ENCODE measurements around the gene ECSIT.

Gene ECSIT

DNA sequence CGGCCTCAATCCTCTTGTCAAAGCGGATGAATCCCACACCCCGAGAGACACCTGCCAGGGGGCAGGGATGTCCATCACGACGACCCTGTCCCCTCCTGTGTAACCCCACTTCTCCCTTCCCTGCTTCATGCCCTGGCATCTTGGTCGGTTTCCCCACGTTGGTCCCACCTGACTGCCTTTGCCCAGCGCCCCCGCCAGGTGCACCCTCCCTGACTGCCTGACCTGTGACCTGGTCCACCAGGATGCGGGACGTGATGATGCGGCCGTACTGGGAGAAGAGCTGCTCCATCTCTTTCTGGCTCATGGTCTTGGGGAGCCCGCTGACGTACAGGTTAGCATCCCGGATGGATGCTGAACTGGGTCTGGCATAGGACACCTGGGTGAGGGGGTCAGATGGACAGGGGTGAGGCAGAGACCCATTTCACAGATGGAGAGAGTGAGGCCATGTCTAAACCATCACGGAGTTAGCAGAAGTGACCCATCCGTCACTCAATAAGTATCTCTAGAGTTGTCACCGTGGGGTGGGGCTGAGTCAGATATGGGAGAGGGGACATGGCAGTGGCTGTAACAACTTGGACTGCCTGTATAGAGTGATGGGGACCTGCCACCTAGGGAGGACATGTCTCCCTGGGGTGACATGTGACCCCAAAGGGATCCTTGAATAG is 70.6 kb downstream of the ECSIT start:
- Histone ChIP-seq H3K27ac (replicated peaks) (no peak overlapping the region), H3K4me3 (replicated peaks; ENCODE audit: insufficient read depth, low read length) (no peak overlapping the region), H3K27me3 (ENCODE audit: insufficient read depth, poor library complexity, severe bottlenecking) (no peaks in the 10 kb centered on the region)
- no peak for DNase-seq (ENCODE audit: low read depth in 1 of 2, low spot score in 1 of 2)
- TF ChIP-seq, protein P1, sequence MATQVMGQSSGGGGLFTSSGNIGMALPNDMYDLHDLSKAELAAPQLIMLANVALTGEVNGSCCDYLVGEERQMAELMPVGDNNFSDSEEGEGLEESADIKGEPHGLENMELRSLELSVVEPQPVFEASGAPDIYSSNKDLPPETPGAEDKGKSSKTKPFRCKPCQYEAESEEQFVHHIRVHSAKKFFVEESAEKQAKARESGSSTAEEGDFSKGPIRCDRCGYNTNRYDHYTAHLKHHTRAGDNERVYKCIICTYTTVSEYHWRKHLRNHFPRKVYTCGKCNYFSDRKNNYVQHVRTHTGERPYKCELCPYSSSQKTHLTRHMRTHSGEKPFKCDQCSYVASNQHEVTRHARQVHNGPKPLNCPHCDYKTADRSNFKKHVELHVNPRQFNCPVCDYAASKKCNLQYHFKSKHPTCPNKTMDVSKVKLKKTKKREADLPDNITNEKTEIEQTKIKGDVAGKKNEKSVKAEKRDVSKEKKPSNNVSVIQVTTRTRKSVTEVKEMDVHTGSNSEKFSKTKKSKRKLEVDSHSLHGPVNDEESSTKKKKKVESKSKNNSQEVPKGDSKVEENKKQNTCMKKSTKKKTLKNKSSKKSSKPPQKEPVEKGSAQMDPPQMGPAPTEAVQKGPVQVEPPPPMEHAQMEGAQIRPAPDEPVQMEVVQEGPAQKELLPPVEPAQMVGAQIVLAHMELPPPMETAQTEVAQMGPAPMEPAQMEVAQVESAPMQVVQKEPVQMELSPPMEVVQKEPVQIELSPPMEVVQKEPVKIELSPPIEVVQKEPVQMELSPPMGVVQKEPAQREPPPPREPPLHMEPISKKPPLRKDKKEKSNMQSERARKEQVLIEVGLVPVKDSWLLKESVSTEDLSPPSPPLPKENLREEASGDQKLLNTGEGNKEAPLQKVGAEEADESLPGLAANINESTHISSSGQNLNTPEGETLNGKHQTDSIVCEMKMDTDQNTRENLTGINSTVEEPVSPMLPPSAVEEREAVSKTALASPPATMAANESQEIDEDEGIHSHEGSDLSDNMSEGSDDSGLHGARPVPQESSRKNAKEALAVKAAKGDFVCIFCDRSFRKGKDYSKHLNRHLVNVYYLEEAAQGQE (IDR thresholded peaks at IDR 0.05; ENCODE audit: insufficient replicate concordance, low read depth): no peak

DNA sequence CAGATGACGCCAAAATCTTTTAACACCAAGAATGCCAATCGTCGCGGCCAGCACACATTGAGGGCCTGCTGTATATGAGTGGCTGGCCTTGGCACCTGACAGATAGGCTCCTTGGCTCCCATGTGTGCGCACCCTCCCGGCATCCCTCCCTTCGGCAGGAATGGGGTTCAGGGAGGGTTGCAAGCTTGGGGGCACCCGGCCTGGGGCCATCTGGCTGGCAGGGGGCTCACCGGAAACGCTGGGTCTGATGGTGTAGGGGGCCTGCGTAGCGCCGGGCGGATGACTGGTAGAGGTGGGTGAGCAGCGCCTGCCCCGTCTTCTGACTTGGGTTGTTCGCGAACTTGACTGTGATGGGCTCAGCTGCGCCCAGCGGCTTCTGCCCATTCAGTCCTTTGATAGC is 71.1 kb downstream of the ECSIT start:
- no peak overlapping the region for H3K4me3 ChIP-seq (replicated peaks; ENCODE audit: insufficient read depth, low read length)
- no peaks in the 10 kb centered on the region for H3K27me3 ChIP-seq (ENCODE audit: insufficient read depth, poor library complexity, severe bottlenecking)
- no peak for DNase-seq (ENCODE audit: low read depth in 1 of 2, low spot score in 1 of 2)
- no peak overlapping the region for H3K27ac ChIP-seq (replicated peaks)
- no peak for TF ChIP-seq GABPA (IDR thresholded peaks at IDR 0.05; ENCODE audit: low read depth)
- TF ChIP-seq, protein P1 (IDR thresholded peaks at IDR 0.05; ENCODE audit: insufficient replicate concordance, low read depth): no peak
- TF ChIP-seq, protein P2, sequence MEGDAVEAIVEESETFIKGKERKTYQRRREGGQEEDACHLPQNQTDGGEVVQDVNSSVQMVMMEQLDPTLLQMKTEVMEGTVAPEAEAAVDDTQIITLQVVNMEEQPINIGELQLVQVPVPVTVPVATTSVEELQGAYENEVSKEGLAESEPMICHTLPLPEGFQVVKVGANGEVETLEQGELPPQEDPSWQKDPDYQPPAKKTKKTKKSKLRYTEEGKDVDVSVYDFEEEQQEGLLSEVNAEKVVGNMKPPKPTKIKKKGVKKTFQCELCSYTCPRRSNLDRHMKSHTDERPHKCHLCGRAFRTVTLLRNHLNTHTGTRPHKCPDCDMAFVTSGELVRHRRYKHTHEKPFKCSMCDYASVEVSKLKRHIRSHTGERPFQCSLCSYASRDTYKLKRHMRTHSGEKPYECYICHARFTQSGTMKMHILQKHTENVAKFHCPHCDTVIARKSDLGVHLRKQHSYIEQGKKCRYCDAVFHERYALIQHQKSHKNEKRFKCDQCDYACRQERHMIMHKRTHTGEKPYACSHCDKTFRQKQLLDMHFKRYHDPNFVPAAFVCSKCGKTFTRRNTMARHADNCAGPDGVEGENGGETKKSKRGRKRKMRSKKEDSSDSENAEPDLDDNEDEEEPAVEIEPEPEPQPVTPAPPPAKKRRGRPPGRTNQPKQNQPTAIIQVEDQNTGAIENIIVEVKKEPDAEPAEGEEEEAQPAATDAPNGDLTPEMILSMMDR (IDR thresholded peaks at IDR 0.05; ENCODE audit: insufficient read depth, low read length): no peak
- TF ChIP-seq SPI1 (IDR thresholded peaks at IDR 0.05; ENCODE audit: borderline replicate concordance, low read depth): no peak
- TF ChIP-seq POLR2AphosphoS5 (IDR thresholded peaks at IDR 0.05; ENCODE audit: low read depth): no peak

DNA sequence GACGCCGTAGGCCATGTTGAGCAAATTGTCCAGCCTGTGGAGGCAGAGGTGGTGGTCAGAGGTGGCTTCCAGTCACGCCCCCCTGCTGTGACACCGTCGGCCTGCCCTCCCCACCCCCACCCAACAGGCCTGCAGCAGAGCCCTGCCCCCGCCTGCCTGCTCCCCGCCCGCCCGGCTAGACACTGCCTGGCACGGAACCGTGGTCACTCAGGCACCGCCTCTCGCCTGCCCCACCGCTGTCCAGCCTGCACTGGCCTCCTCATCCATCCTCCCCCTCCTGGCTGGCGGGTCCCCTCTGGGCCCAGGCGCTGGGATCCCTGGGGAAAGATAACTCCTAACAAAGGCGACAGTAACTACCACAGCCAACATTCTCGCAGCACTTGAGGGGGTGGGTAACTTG is 71.8 kb downstream of the ECSIT start:
- H3K27me3 ChIP-seq (ENCODE audit: insufficient read depth, poor library complexity, severe bottlenecking): no peaks in the 10 kb centered on the region
- no peak for TF ChIP-seq POLR2AphosphoS5 (IDR thresholded peaks at IDR 0.05; ENCODE audit: low read depth)
- TF ChIP-seq, protein P1 (IDR thresholded peaks at IDR 0.05; ENCODE audit: insufficient replicate concordance, low read depth): no peak
- TF ChIP-seq, protein P2 (IDR thresholded peaks at IDR 0.05; ENCODE audit: insufficient read depth, low read length): no peak
- no peak for TF ChIP-seq SPI1 (IDR thresholded peaks at IDR 0.05; ENCODE audit: borderline replicate concordance, low read depth)
- TF ChIP-seq GABPA (IDR thresholded peaks at IDR 0.05; ENCODE audit: low read depth): no peak
- H3K27ac ChIP-seq (replicated peaks): no peak overlapping the region
- no peak for DNase-seq (ENCODE audit: low read depth in 1 of 2, low spot score in 1 of 2)
- H3K4me3 ChIP-seq (replicated peaks; ENCODE audit: insufficient read depth, low read length): no peak overlapping the region
